Endothelial cell of umbilical vein (primary cell): Measurements from ENCODE around the gene BCAN. TPM values are rescaled to one million over a fixed set of nuclear protein-coding genes. Genes with fewer than 3 reads are reported as not detected.
"Not testable (repeated sequence)": the region's sequence is repeated elsewhere in the genome, so short reads cannot be mapped to it uniquely, and the experiment has no call there.

Experiments used
- BruUV-seq: library from RNA; stranded (reverse); fragments of 400-500 nt; replicated peaks from 2 replicates; lab custom pipeline; 2021; lab: Mats Ljungman, UMichigan
- CTCF ChIA-PET: fragments of 300-600, 350-600 bp; sonication (Branson Sonifier 250); formaldehyde crosslinking; loops from one replicate; lab custom pipeline; 2021; ENCODE audit warnings: antibody characterized with exemption, inconsistent platforms; lab: Charles Lee
- POLR2A ChIA-PET: fragments of 300-600, 350-600 bp; sonication (Branson Sonifier 250); formaldehyde crosslinking; loops from one replicate; lab custom pipeline; 2021; ENCODE audit warnings: antibody characterized with exemption, inconsistent platforms; lab: Charles Lee
- DNase-seq: peaks from one replicate; pipeline ENCODE4 v3.0.0-alpha.2; 2011; ENCODE audit warnings: low read depth, low spot score
- FAIRE-seq: peaks from 2 replicates; lab custom pipeline; 2011; peaks lifted over from hg19 to GRCh38; lab: Jason Lieb, UNC
- H2AFZ ChIP-seq: 2 replicates; pipeline ENCODE4 v1.6.0; 2012; ENCODE audit warnings: low read depth, low read length, control low read depth, inconsistent platforms
- H3K27ac ChIP-seq: 2 replicates; pipeline ENCODE4 v1.5.1; 2011; ENCODE audit warnings: low read depth, mild to moderate bottlenecking, control low read depth, low read length, moderate library complexity; ENCODE audit not compliant: insufficient read depth
- H3K27me3 ChIP-seq, 2 experiments: 2 replicates each; pipeline versions ENCODE4 v1.6.0 to v1.6.1; 2011; ENCODE audit warnings: low read length in 2 of 2, mixed read lengths in 1 of 2; ENCODE audit not compliant: control insufficient read depth in 2 of 2, insufficient read depth in 2 of 2
- H3K36me3 ChIP-seq, 2 experiments: 2 replicates in 1 of 2; 3 replicates in 1 of 2; pipeline ENCODE4 v1.5.1; 2011; ENCODE audit warnings: low read length in 2 of 2, mild to moderate bottlenecking in 1 of 2, moderate library complexity in 1 of 2; ENCODE audit not compliant: control insufficient read depth in 2 of 2, insufficient read depth in 2 of 2; ENCODE audit errors: extremely low read depth in 1 of 2
- H3K4me1 ChIP-seq: 3 replicates; pipeline ENCODE4 v1.5.1; 2011; ENCODE audit warnings: mild to moderate bottlenecking, low read length; ENCODE audit not compliant: control insufficient read depth, insufficient read depth; ENCODE audit errors: extremely low read depth
- H3K4me2 ChIP-seq: 2 replicates; pipeline ENCODE4 v1.6.1; 2011; ENCODE audit warnings: low read length, control low read depth, mixed read lengths; ENCODE audit not compliant: insufficient read depth
- H3K4me3 ChIP-seq, 3 experiments: fragments of 200-600 bp in 1 of 3; sonication (generic), shearing (Covaris generic) in 1 of 3; replicated peaks in 1 of 3; 2 replicates each; pipeline ENCODE4 v1.5.1; 2011 to 2016; ENCODE audit warnings: control low read depth in 3 of 3, low read length in 3 of 3, mild to moderate bottlenecking in 2 of 3, inconsistent platforms in 1 of 3, low read depth in 1 of 3, moderate library complexity in 1 of 3; ENCODE audit not compliant: insufficient read depth in 1 of 3
- H3K79me2 ChIP-seq: 2 replicates; pipeline ENCODE4 v1.6.0; 2012; ENCODE audit warnings: low read length, inconsistent platforms; ENCODE audit not compliant: control insufficient read depth, insufficient read depth
- H3K9ac ChIP-seq: replicated peaks from 2 replicates; pipeline ENCODE3; 2011; ENCODE audit warnings: low read length, control low read depth; ENCODE audit not compliant: insufficient read depth; ENCODE audit errors: extremely low read depth
- H3K9me1 ChIP-seq: replicated peaks from 3 replicates; pipeline ENCODE4 v1.6.0; 2011; ENCODE audit warnings: mild to moderate bottlenecking, low read length; ENCODE audit not compliant: control insufficient read depth, insufficient read depth; ENCODE audit errors: extremely low read depth
- H3K9me3 ChIP-seq: replicated peaks from 2 replicates; pipeline ENCODE4 v1.5.1; 2012; ENCODE audit warnings: low read length, inconsistent platforms; ENCODE audit not compliant: control insufficient read depth, insufficient read depth
- H4K20me1 ChIP-seq: replicated peaks from 2 replicates; pipeline ENCODE3; 2011; ENCODE audit warnings: mild to moderate bottlenecking, low read length; ENCODE audit not compliant: control insufficient read depth, insufficient read depth; ENCODE audit errors: extremely low read depth
- CTCF ChIP-seq, 2 donors: IDR thresholded peaks; 1 replicate in 1 of 2; 2 replicates in 1 of 2; pipeline ENCODE4 v1.5.1; 2011; ENCODE audit warnings: low read length in 2 of 2, mild to moderate bottlenecking in 2 of 2, moderate library complexity in 2 of 2, control low read depth in 1 of 2, inconsistent platforms in 1 of 2, low read depth in 1 of 2; ENCODE audit not compliant: insufficient read depth in 1 of 2; ENCODE audit errors: extremely low read depth in 1 of 2
- FOS ChIP-seq: IDR thresholded peaks from 2 replicates; pipeline ENCODE4 v1.6.1; 2011; ENCODE audit warnings: mild to moderate bottlenecking, low read length, moderate library complexity, borderline replicate concordance; ENCODE audit not compliant: insufficient read depth
- POLR2A ChIP-seq: IDR thresholded peaks from 2 replicates; pipeline ENCODE4 v1.6.1; 2012; ENCODE audit warnings: low read depth, mild to moderate bottlenecking, control low read depth, low read length
- dilution Hi-C: fragments of 300-500 bp; cut with MboI; formaldehyde crosslinking; loops from one replicate; pipeline ENCODE4 v1.15.0; 2019; ENCODE audit warnings: low sequenced_read_pairs; ENCODE audit not compliant: extremely low pct_ligation_motif_present
- intact Hi-C: fragments of 100-400 bp; cut with micrococcal nuclease; formaldehyde crosslinking; loops from one replicate; pipeline ENCODE4 v1.10.0; 2022
- polyA plus RNA-seq, 4 experiments: library from polyadenylated mRNA; depleted of rRNA in 3 of 4; stranded (reverse) in 3 of 4; unstranded in 1 of 4; fragments of >200 nt; gene quantifications; 2 replicates each; pipeline versions ENCODE4 v1.2.1 to v1.2.3, GENCODE V29; 2011 to 2012; ENCODE audit warnings: missing spikeins in 1 of 4
- total RNA-seq: library from RNA; stranded (reverse); gene quantifications from 2 replicates; pipeline ENCODE4 v1.2.3, GENCODE V29; 2021

Gene BCAN
- total and polyA plus RNA-seq, 2 donors (not counting 3 experiments of a cell fraction or from before 2014, with no cell fraction given) = 0.15 TPM; not detected in 1

GRCh38 chr1:156627313-156627880, 14.5 kb upstream of the BCAN start:
- H3K27ac ChIP-seq = no peak overlapping the region
- intact Hi-C loops (loop anchor here (1.0 to 5.0 kb wide), 4 partner anchors 51 to 300 kb away; partner anchors contain the start of gene PEAR1), dilution Hi-C loops (no loop called here)
- no peaks in the 10 kb centered on the region for H3K79me2 ChIP-seq
- no peak overlapping the region for H3K9ac ChIP-seq
- H3K9me3 ChIP-seq = no peaks in the 10 kb centered on the region
- H3K9me1 ChIP-seq = no peaks in the 10 kb centered on the region
- H3K27me3 ChIP-seq = peaks cover 35 to 43% of the 10 kb centered on the region in 2 experiments
- no peak overlapping the region for H3K4me2 ChIP-seq
- TF ChIP-seq FOS (no peak), CTCF (IDR thresholded peaks at IDR 0.05; ENCODE audit: extremely low read depth in 1 of 2, insufficient read depth in 1 of 2, low read depth in 1 of 2, low read length in 2 of 2) (peak; percentile 59 to 80)
- ChIA-PET POLR2A (interaction anchor here (1.0 kb wide), 1 partner anchor 31 kb away, joined by 8 read pairs; no protein-coding TSS in a partner anchor), CTCF (interaction anchor here (0.6 to 13.8 kb wide), 27 partner anchors 9 to 242 kb away, joined by 3 to 237 read pairs (median 7); partner anchors contain the start of genes BCAN, CRABP2, ISG20L2 and METTL25B)
- no peaks in the 10 kb centered on the region for H4K20me1 ChIP-seq
- BruUV-seq = no TSS peak
- peak; percentile 73 for FAIRE-seq
- H2AFZ ChIP-seq = no peak overlapping the region
- H3K4me3 ChIP-seq = no peak overlapping the region
- peaks cover 10% of the 10 kb centered on the region for H3K4me1 ChIP-seq
- H3K36me3 ChIP-seq = no peaks in the 10 kb centered on the region
- DNase-seq = peak; percentile 57

GRCh38 chr1:156629823-156630449, 12.0 kb upstream of the BCAN start:
- Histone ChIP-seq H3K36me3 (no peaks in the 10 kb centered on the region), H2AFZ (no peak overlapping the region), H3K27ac (no peak overlapping the region), H3K79me2 (no peaks in the 10 kb centered on the region), H3K9me3 (no peaks in the 10 kb centered on the region), H3K4me1 (peaks cover 6% of the 10 kb centered on the region), H3K4me3 (no peak overlapping the region), H3K9me1 (no peaks in the 10 kb centered on the region), H3K4me2 (no peak overlapping the region), H3K27me3 (peaks cover 27 to 34% of the 10 kb centered on the region in 2 experiments), H4K20me1 (no peaks in the 10 kb centered on the region), H3K9ac (no peak overlapping the region)
- ChIA-PET POLR2A (no interaction called here), CTCF (interaction anchor here (1.3 to 13.8 kb wide), 3 partner anchors 12 to 29 kb away, joined by 4 to 237 read pairs (median 39); partner anchors contain the start of gene BCAN)
- DNase-seq (no peak), FAIRE-seq (no peak)
- intact Hi-C loops (loop anchor here (5.0 kb wide), 2 partner anchors 262 to 297 kb away; partner anchors contain the start of gene PEAR1), dilution Hi-C loops (no loop called here)
- BruUV-seq = no TSS peak
- no peak for TF ChIP-seq POLR2A

GRCh38 chr1:156631152-156631551, 10.8 kb upstream of the BCAN start:
- H2AFZ ChIP-seq, H3K9ac ChIP-seq, FAIRE-seq, H4K20me1 ChIP-seq, DNase-seq, BruUV-seq, intact Hi-C loops, H3K79me2 ChIP-seq, H3K36me3 ChIP-seq, H3K4me3 ChIP-seq, POLR2A ChIA-PET, H3K4me1 ChIP-seq, H3K9me1 ChIP-seq, H3K27ac ChIP-seq, dilution Hi-C loops, H3K9me3 ChIP-seq, H3K4me2 ChIP-seq: not testable (repeated sequence)
- H3K27me3 ChIP-seq = peaks cover 19 to 26% of the 10 kb centered on the region in 2 experiments
- CTCF ChIA-PET = interaction anchor here (0.6 to 13.8 kb wide), 6 partner anchors 12 to 259 kb away, joined by 3 to 237 read pairs (median 3); no protein-coding TSS in a partner anchor
